Calu3 (cell line): ENCODE measurements around the gene MAP3K20. TPM values are rescaled to one million over a fixed set of nuclear protein-coding genes. Genes with fewer than 3 reads are reported as not detected.

Source experiments
- BruUV-seq: library from RNA; stranded (reverse); fragments of 400-500 nt; replicated peaks from 2 replicates; lab custom pipeline; 2021; lab: Mats Ljungman, UMichigan
- CTCF ChIA-PET: fragments of 300-600 bp; sonication (Branson Sonifier 250); formaldehyde crosslinking; loops from one replicate; lab custom pipeline; 2022; ENCODE audit warnings: antibody characterized with exemption; lab: Charles Lee
- DNase-seq: peaks from one replicate; pipeline ENCODE4 v3.0.0; 2022
- H3K27ac Mint-ChIP-seq: one replicate; pipeline ENCODE4 v1.8.0; 2022; ENCODE audit warnings: mixed read lengths; ENCODE audit not compliant: unreplicated experiment
- H3K27me3 Mint-ChIP-seq: one replicate; pipeline ENCODE4 v1.8.0; 2022; ENCODE audit warnings: mixed read lengths; ENCODE audit not compliant: unreplicated experiment
- H3K36me3 Mint-ChIP-seq: one replicate; pipeline ENCODE4 v1.8.0; 2022; ENCODE audit warnings: mild to moderate bottlenecking, moderate library complexity, mixed read lengths; ENCODE audit not compliant: insufficient read depth, unreplicated experiment
- H3K4me1 Mint-ChIP-seq: one replicate; pipeline ENCODE4 v1.8.0; 2022; ENCODE audit warnings: mild to moderate bottlenecking, low read depth, mixed read lengths; ENCODE audit not compliant: unreplicated experiment
- H3K4me3 Mint-ChIP-seq: one replicate; pipeline ENCODE4 v1.8.0; 2022; ENCODE audit warnings: mild to moderate bottlenecking, low read depth, moderate library complexity, mixed read lengths; ENCODE audit not compliant: unreplicated experiment
- H3K9me3 Mint-ChIP-seq: one replicate; pipeline ENCODE4 v1.8.0; 2022; ENCODE audit warnings: low read depth, mixed read lengths; ENCODE audit not compliant: unreplicated experiment
- CTCF ChIP-seq: fragments of 200-600 bp; IDR thresholded peaks from one replicate; pipeline ENCODE4 v1.8.0; 2022; ENCODE audit warnings: antibody characterized with exemption; ENCODE audit not compliant: unreplicated experiment
- intact Hi-C: fragments of 100-400 bp; cut with micrococcal nuclease; formaldehyde crosslinking; loops from one replicate; pipeline ENCODE4 v1.10.0; 2022; ENCODE audit not compliant: unreplicated experiment
- total RNA-seq: library from RNA; stranded (reverse); gene quantifications from 2 replicates; pipeline ENCODE4 v1.2.3, GENCODE V29; 2022

The MAP3K20 gene
- total RNA-seq, 1 experiment from 2014 or later: 37.0 TPM

- no peaks in the 10 kb centered on the region for H3K9me3 Mint-ChIP-seq
- H3K27me3 Mint-ChIP-seq: no peaks in the 10 kb centered on the region
- H3K36me3 Mint-ChIP-seq: no peaks in the 10 kb centered on the region
- H3K4me3 Mint-ChIP-seq: no peak overlapping the region
- CTCF ChIA-PET: interaction anchor here (0.5 kb wide), 1 partner anchor 271 kb away, joined by 4 read pairs; no protein-coding TSS in a partner anchor
- H3K27ac Mint-ChIP-seq: no peak overlapping the region
- intact Hi-C loops: no loop called here
- DNase-seq: no peak
- TF ChIP-seq CTCF: no peak
- H3K4me1 Mint-ChIP-seq: no peaks in the 10 kb centered on the region
- no TSS peak for BruUV-seq
These were observed 55.1 kb downstream of the MAP3K20 start for GRCh38 chr2:173130496-173131465.

- no peak for TF ChIP-seq CTCF
- no peak for DNase-seq
- intact Hi-C loops: no loop called here
- CTCF ChIA-PET: no interaction called here
- BruUV-seq: no TSS peak
- Mint-ChIP-seq H3K4me1 (no peaks in the 10 kb centered on the region), H3K27ac (no peak overlapping the region), H3K9me3 (no peaks in the 10 kb centered on the region), H3K27me3 (no peaks in the 10 kb centered on the region), H3K36me3 (no peaks in the 10 kb centered on the region), H3K4me3 (no peak overlapping the region)
These were observed 56.9 kb downstream of the MAP3K20 start for GRCh38 chr2:173132531-173132930.

GRCh38 chr2:173134703-173135102, 59.1 kb downstream of the MAP3K20 start:
- no peak overlapping the region for H3K4me3 Mint-ChIP-seq
- H3K9me3 Mint-ChIP-seq: no peaks in the 10 kb centered on the region
- no peak overlapping the region for H3K27ac Mint-ChIP-seq
- no TSS peak for BruUV-seq
- H3K36me3 Mint-ChIP-seq: no peaks in the 10 kb centered on the region
- H3K4me1 Mint-ChIP-seq: no peaks in the 10 kb centered on the region
- intact Hi-C loops: no loop called here
- no peaks in the 10 kb centered on the region for H3K27me3 Mint-ChIP-seq
- no peak for TF ChIP-seq CTCF
- DNase-seq: no peak
- CTCF ChIA-PET: no interaction called here

- H3K36me3 Mint-ChIP-seq: no peaks in the 10 kb centered on the region
These were observed 60.4 kb downstream of the MAP3K20 start for GRCh38 chr2:173136067-173136466.

More at GRCh38 chr2:173136067-173136466, 60.4 kb downstream of the MAP3K20 start:
- Mint-ChIP-seq H3K27me3 (no peaks in the 10 kb centered on the region), H3K4me1 (no peaks in the 10 kb centered on the region), H3K27ac (no peak overlapping the region), H3K9me3 (peaks cover under 1% of the 10 kb centered on the region), H3K4me3 (no peak overlapping the region)
- no peak for DNase-seq
- intact Hi-C loops: no loop called here
- TF ChIP-seq CTCF: no peak
- no TSS peak for BruUV-seq
- CTCF ChIA-PET: interaction anchor here (0.6 kb wide), 1 partner anchor 21 kb away, joined by 3 read pairs; no protein-coding TSS in a partner anchor
